Measurements from ENCODE around the gene C11orf42.
"Not testable (repeated sequence)": the region's sequence is repeated elsewhere in the genome, so short reads cannot be mapped to it uniquely, and the experiment has no call there.

Gene C11orf42

DNA sequence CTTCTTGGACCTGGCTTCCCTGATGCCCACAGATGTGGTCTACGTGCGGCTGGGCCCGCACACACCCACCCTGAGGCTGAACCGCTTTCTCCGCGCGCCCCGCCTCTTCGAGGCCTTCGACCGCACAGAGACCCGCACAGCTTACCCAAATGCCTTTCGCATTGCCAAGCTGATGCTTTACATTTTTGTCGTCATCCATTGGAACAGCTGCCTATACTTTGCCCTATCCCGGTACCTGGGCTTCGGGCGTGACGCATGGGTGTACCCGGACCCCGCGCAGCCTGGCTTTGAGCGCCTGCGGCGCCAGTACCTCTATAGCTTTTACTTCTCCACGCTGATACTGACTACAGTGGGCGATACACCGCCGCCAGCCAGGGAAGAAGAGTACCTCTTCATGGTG, 34.8 kb downstream of the C11orf42 start:
- no peak overlapping the region for H3K4me3 ChIP-seq (ENCODE audit: low read depth, low read length)
- no peak for TF ChIP-seq CTCF (conservative IDR thresholded peaks at IDR 0.05; ENCODE audit: low read depth, low read length)
- no peak for DNase-seq (ENCODE audit: low read depth)

GRCh38 chr11:6240781-6241180, 35.4 kb downstream of the C11orf42 start:
- H3K4me3 ChIP-seq (ENCODE audit: low read depth, low read length) = no peak overlapping the region
- DNase-seq (ENCODE audit: low read depth) = no peak
- TF ChIP-seq CTCF (conservative IDR thresholded peaks at IDR 0.05; ENCODE audit: low read depth, low read length) = no peak

DNA sequence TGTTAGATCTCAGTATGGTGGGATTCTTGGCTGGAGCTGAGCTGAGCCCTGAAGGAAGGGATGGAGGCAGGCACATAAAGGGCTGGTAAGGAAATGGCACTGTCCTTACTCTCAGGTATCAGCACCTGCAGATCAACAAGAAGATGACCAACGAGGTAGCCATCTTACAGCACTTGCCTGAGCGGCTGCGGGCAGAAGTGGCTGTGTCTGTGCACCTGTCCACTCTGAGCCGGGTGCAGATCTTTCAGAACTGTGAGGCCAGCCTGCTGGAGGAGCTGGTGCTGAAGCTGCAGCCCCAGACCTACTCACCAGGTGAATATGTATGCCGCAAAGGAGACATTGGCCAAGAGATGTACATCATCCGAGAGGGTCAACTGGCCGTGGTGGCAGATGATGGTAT, 36.0 kb downstream of the C11orf42 start:
- no peak for DNase-seq (ENCODE audit: low read depth)
- no peak for TF ChIP-seq CTCF (conservative IDR thresholded peaks at IDR 0.05; ENCODE audit: low read depth, low read length)
- H3K4me3 ChIP-seq (ENCODE audit: low read depth, low read length) = no peak overlapping the region

DNA sequence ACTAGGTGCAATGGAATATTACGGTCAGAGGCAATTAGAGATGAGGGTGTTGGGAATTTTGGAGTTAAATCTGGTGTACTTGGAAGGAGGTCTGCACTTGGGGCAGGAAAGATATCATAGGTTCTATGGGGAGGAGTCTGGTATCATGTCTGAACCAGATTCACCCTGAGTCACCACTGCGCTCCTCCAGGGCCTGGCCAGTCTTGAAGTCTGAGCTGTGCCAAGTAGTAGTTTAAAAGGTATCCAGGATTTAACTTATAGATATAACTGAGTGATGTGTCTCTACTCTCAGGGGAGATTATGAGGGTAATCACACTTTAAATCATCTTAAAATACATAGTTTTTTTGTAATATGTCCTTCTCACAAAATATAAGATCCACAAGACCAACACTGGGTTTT, 40.2 kb downstream of the C11orf42 start:
- TF ChIP-seq CTCF (conservative IDR thresholded peaks at IDR 0.05; ENCODE audit: low read depth, low read length) = no peak
- DNase-seq (ENCODE audit: low read depth) = no peak
- H3K4me3 ChIP-seq (ENCODE audit: low read depth, low read length) = no peak overlapping the region

GRCh38 chr11:6248248-6248647, 42.9 kb downstream of the C11orf42 start:
- no peak for TF ChIP-seq CTCF (conservative IDR thresholded peaks at IDR 0.05; ENCODE audit: low read depth, low read length)
- no peak overlapping the region for H3K4me3 ChIP-seq (ENCODE audit: low read depth, low read length)
- DNase-seq (ENCODE audit: low read depth) = peak; percentile 48

- not testable (repeated sequence) for DNase-seq (ENCODE audit: low read depth); H3K4me3 ChIP-seq (ENCODE audit: low read depth, low read length)
Observed at GRCh38 chr11:6248897-6249296, 43.5 kb downstream of the C11orf42 start.

- no peak overlapping the region for H3K4me3 ChIP-seq (ENCODE audit: low read depth, low read length)
- TF ChIP-seq CTCF (conservative IDR thresholded peaks at IDR 0.05; ENCODE audit: low read depth, low read length) = no peak
- peak; percentile 68 for DNase-seq (ENCODE audit: low read depth)
Observed at GRCh38 chr11:6249770-6250555, 44.6 kb downstream of the C11orf42 start.
